ENCODE data around the gene EEF2. TPM values are rescaled to one million over a fixed set of nuclear protein-coding genes. Genes with fewer than 3 reads are reported as not detected.
A peak's percentile ranks its signal among the peaks of the same experiment; 100 is the strongest.

The EEF2 gene
- total RNA-seq, 1 donor from 2014 or later, result 4,276 TPM

DNA sequence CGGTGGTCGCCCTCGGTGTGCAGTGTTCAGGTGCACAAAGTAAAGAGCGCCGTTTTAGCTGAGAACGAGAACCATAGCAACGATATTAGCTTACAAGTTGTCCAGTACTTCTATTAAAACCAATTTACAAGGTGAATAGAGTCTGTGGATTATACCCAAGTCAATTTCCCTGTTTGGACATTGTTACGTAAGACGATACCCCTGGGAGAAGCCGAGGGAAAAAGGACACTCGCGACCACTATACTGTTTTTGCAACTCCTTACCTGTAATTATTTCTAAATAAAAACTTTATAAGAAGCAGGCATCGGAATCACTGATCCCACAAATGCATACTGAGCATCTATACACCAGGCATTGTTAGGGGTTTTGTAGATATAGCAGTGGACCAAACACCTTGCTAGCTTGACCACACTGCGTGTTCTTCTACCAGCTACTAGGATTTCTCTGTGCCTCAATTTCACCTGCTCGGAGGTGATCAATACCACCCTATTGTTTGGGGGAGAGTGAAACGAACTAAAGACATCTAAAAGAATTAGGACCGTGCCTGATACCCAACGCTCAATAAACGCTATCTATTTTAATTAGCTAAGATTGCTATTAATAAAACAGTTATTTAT lies 488 bp upstream of the EEF2 start:
- peak overlapping the region; percentile 57 to 82 (median 67) for H3K9ac ChIP-seq (ENCODE audit: low read depth in 1 of 3, low read length in 3 of 3)
- peaks cover 35 to 38% (median 36%) of the 10 kb centered on the region in 3 donors for H3K36me3 ChIP-seq (ENCODE audit: control insufficient read depth in 3 of 3, insufficient read depth in 3 of 3, low read length in 3 of 3)
- H3K4me1 ChIP-seq (ENCODE audit: control insufficient read depth in 3 of 3, insufficient read depth in 3 of 3, low read length in 3 of 3), result peaks cover 42 to 60% (median 50%) of the 10 kb centered on the region in 3 donors
- peak overlapping the region; percentile 98 for H3K27ac ChIP-seq (ENCODE audit: low read depth, low read length)
- no peaks in the 10 kb centered on the region for H3K27me3 ChIP-seq (ENCODE audit: control insufficient read depth in 3 of 3, insufficient read depth in 3 of 3, low read length in 3 of 3)
- no peaks in the 10 kb centered on the region for H3K9me3 ChIP-seq (ENCODE audit: control insufficient read depth in 3 of 3, low read length in 3 of 3)
- H3K4me3 ChIP-seq (ENCODE audit: low read length in 3 of 3), result peak overlapping the region; percentile 88 to 97 (median 95)

DNA sequence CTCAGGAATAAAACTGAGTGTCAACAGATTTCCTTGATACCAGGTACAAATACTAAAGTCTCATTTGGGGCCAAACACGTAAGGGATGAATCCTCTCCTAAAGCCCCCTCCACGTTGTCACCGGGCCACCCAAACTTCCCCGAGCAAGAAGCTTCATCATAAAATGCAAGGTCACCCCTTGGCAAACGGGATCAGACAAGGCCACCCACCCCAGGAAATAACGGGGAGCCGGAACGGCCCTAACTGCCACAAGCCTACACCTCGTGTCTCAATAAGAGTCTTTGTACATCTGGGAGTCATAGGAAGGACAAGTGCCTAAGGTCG lies 717 bp downstream of the EEF2 start:
- H3K27ac ChIP-seq (ENCODE audit: low read depth, low read length), result peak overlapping the region; percentile 98
- H3K27me3 ChIP-seq (ENCODE audit: control insufficient read depth in 3 of 3, insufficient read depth in 3 of 3, low read length in 3 of 3), result no peaks in the 10 kb centered on the region
- H3K36me3 ChIP-seq (ENCODE audit: control insufficient read depth in 3 of 3, insufficient read depth in 3 of 3, low read length in 3 of 3), result peaks cover 47 to 50% (median 48%) of the 10 kb centered on the region in 3 donors
- H3K4me1 ChIP-seq (ENCODE audit: control insufficient read depth in 3 of 3, insufficient read depth in 3 of 3, low read length in 3 of 3), result peaks cover 42 to 60% (median 52%) of the 10 kb centered on the region in 3 donors
- H3K9ac ChIP-seq (ENCODE audit: low read depth in 1 of 3, low read length in 3 of 3), result peak overlapping the region; percentile 91 to 93 (median 92)
- no peaks in the 10 kb centered on the region for H3K9me3 ChIP-seq (ENCODE audit: control insufficient read depth in 3 of 3, low read length in 3 of 3)
- peak overlapping the region; percentile 88 to 97 (median 95) for H3K4me3 ChIP-seq (ENCODE audit: low read length in 3 of 3)

DNA sequence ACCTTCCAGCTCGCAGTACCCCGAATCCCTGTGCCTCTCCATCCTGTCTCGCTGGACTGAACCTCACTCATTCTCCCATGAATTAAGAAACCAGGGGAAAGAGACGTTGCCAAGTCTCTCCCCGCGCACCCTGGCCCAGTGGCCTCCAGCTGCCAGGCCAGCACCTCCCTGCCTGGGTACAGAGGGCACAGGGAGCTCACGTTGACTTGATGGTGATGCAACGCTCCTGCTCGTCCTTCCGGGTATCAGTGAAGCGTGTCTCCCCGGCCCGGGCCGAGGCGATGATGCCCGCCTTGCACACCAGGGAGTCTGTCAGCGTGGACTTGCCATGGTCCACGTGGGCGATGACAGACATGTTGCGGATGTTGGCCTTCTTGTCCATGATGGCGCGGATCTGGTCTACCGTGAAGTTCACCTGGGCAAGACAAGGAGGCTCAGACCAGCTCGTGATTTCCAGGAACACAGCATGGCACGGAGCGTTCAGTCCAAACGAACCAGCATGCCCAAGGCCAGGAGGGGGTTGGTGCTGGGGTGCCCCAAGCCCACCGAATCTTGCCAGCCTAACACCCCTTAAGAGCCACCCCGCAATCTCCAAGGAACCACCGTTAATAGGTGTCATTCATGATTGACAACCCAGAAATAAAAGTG lies 1.2 kb downstream of the EEF2 start:
- peaks cover 42 to 60% (median 52%) of the 10 kb centered on the region in 3 donors for H3K4me1 ChIP-seq (ENCODE audit: control insufficient read depth in 3 of 3, insufficient read depth in 3 of 3, low read length in 3 of 3)
- H3K27ac ChIP-seq (ENCODE audit: low read depth, low read length), result peak overlapping the region; percentile 98
- H3K27me3 ChIP-seq (ENCODE audit: control insufficient read depth in 3 of 3, insufficient read depth in 3 of 3, low read length in 3 of 3), result no peaks in the 10 kb centered on the region
- H3K36me3 ChIP-seq (ENCODE audit: control insufficient read depth in 3 of 3, insufficient read depth in 3 of 3, low read length in 3 of 3), result peaks cover 52 to 55% (median 53%) of the 10 kb centered on the region in 3 donors
- peak overlapping the region; percentile 91 to 93 (median 92) for H3K9ac ChIP-seq (ENCODE audit: low read depth in 1 of 3, low read length in 3 of 3)
- H3K4me3 ChIP-seq (ENCODE audit: low read length in 3 of 3), result peak overlapping the region; percentile 88 to 97 (median 95)
- no peaks in the 10 kb centered on the region for H3K9me3 ChIP-seq (ENCODE audit: control insufficient read depth in 3 of 3, low read length in 3 of 3)

DNA sequence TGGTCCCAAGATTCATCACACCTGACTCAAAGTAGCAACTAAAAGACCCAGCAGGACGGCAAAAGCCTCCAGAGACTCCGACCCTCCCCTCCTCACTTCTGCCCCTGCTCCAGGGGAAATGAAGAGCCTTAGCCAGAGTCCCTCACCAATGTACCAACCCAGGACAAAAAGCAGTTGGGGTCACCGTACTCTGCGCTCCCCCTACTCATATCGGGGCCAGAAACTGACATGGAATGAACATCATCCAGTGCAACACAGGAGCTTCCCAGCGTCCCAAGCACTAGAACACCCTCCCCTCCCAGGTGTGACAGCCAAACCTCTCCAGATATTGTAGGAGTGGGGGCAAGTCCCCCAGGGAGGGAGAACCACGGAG lies 1.7 kb downstream of the EEF2 start:
- Histone ChIP-seq H3K4me3 (ENCODE audit: low read length in 3 of 3) (peak overlapping the region; percentile 88 to 97 (median 95)), H3K9ac (ENCODE audit: low read depth in 1 of 3, low read length in 3 of 3) (peak overlapping the region; percentile 91 to 93 (median 92)), H3K9me3 (ENCODE audit: control insufficient read depth in 3 of 3, low read length in 3 of 3) (no peaks in the 10 kb centered on the region), H3K27ac (ENCODE audit: low read depth, low read length) (peak overlapping the region; percentile 98), H3K36me3 (ENCODE audit: control insufficient read depth in 3 of 3, insufficient read depth in 3 of 3, low read length in 3 of 3) (peaks cover 54 to 58% (median 57%) of the 10 kb centered on the region in 3 donors), H3K27me3 (ENCODE audit: control insufficient read depth in 3 of 3, insufficient read depth in 3 of 3, low read length in 3 of 3) (no peaks in the 10 kb centered on the region), H3K4me1 (ENCODE audit: control insufficient read depth in 3 of 3, insufficient read depth in 3 of 3, low read length in 3 of 3) (peaks cover 42 to 60% (median 52%) of the 10 kb centered on the region in 3 donors)

DNA sequence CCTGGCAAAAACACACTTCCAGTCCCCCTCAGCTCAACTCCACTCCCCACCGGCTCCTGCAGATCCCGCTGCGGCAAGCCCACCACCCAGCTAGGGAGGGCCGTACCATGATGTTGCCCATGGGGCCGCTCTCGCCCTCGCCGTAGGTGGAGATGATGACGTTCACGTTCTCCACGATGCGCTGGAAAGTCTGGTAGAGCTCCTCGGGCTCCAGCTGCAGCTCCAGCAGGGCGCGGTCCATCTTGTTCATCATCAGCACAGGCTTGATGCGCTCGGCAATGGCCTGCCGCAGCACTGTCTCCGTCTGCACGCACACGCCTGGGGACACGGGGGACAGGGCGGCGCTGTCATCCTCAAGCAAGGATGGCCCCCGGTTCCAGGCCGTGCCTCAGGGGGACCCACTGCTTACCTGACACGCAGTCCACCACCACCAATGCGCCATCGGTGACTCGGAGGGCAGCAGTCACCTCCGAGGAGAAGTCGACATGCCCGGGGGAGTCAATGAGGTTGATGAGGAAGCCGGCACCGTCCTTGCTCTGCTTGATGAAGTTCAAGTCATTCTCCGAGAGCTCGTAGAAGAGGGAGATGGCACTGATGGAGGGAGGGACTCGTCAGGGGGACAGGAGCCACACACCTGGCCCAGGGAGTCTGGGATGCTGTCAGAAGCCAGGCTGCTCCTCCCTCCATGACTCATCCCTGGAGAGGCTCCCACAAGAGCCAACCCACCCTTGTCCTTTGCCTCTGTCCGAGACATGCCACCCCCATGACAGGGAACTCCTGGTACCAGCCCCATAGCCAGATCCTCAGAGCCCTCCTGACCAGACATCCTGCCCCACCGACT lies 2.3 kb downstream of the EEF2 start:
- Histone ChIP-seq H3K9ac (ENCODE audit: low read depth in 1 of 3, low read length in 3 of 3) (peak overlapping the region in 1 of 3 donors; percentile 92), H3K4me1 (ENCODE audit: control insufficient read depth in 3 of 3, insufficient read depth in 3 of 3, low read length in 3 of 3) (peaks cover 42 to 60% (median 49%) of the 10 kb centered on the region in 3 donors), H3K9me3 (ENCODE audit: control insufficient read depth in 3 of 3, low read length in 3 of 3) (no peaks in the 10 kb centered on the region), H3K4me3 (ENCODE audit: low read length in 3 of 3) (peak overlapping the region; percentile 88 to 97 (median 95)), H3K36me3 (ENCODE audit: control insufficient read depth in 3 of 3, insufficient read depth in 3 of 3, low read length in 3 of 3) (peaks cover 59 to 64% (median 63%) of the 10 kb centered on the region in 3 donors), H3K27me3 (ENCODE audit: control insufficient read depth in 3 of 3, insufficient read depth in 3 of 3, low read length in 3 of 3) (no peaks in the 10 kb centered on the region), H3K27ac (ENCODE audit: low read depth, low read length) (peak overlapping the region; percentile 98)

DNA sequence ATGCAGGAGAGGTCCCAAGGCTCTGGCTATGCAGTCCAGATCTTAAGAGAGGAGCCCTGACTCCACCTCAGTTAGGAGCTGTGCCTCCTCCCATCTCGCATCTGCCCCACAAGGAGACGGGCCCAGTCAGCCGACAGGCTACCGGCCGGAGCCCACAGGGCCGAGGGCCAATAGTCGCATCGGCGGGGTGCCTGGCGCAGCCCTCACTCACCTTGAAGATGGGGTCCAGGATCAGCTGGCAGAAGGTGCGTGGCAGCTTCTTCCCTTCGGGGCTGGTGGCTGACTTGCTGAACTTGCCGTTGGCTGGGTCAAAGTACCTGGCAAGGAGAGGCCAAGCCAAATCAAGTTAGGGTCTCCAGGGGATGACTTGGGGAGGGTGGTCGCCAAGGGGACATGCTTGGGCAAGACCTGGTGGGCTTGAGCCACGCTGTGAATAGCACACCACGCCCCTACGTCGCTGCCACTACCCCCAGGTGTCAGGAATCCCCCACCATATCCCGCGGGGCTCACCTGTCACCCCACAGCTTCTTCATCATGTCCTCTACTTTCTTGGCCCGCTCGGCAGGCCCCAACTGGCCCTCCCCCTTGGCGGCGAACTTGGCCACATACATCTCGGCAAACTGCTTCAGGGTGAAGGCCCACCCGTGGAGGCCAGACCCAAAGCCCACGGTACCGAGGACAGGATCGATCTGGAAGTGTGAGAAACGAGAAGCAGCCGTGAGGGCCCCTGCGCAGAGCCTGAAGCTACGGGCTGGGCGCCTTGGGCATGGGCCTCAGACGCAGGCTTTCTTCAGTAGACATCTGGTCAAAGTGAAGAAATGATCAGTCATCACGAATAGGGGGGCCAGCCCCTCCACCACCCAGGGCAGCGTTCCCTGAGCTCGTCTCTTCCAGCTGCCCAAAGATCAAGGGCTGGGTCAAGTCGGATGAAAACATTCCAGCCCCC lies 3.3 kb downstream of the EEF2 start:
- Histone ChIP-seq H3K36me3 (ENCODE audit: control insufficient read depth in 3 of 3, insufficient read depth in 3 of 3, low read length in 3 of 3) (peaks cover 68 to 73% (median 72%) of the 10 kb centered on the region in 3 donors), H3K27ac (ENCODE audit: low read depth, low read length) (peak overlapping the region; percentile 1), H3K27me3 (ENCODE audit: control insufficient read depth in 3 of 3, insufficient read depth in 3 of 3, low read length in 3 of 3) (no peaks in the 10 kb centered on the region), H3K4me3 (ENCODE audit: low read length in 3 of 3) (no peak overlapping the region), H3K9ac (ENCODE audit: low read depth in 1 of 3, low read length in 3 of 3) (peak overlapping the region in 1 of 3 donors; percentile 33), H3K9me3 (ENCODE audit: control insufficient read depth in 3 of 3, low read length in 3 of 3) (no peaks in the 10 kb centered on the region), H3K4me1 (ENCODE audit: control insufficient read depth in 3 of 3, insufficient read depth in 3 of 3, low read length in 3 of 3) (peaks cover 35 to 58% (median 46%) of the 10 kb centered on the region in 3 donors)

DNA sequence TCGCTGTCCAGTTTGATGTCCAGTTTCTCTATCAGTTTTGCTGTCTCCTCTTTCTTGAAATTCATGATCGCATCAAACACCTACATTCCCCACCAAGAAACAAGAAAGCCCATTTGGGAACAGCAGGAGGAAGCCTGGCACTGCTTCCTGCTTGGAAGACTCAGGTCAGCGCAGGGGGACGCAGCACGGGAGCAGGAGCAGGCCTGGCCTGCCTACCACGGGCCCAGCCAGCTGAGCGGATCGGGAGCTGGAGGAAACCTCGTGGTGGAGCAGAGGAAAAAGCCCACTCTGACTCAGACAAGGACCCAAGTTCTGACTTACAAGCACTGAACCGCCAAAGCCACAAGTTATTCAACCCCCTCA lies 3.9 kb downstream of the EEF2 start:
- Histone ChIP-seq H3K9ac (ENCODE audit: low read depth in 1 of 3, low read length in 3 of 3) (peak overlapping the region in 2 of 3 donors; percentile 14 to 25), H3K27ac (ENCODE audit: low read depth, low read length) (peak overlapping the region; percentile 1), H3K4me1 (ENCODE audit: control insufficient read depth in 3 of 3, insufficient read depth in 3 of 3, low read length in 3 of 3) (peaks cover 29 to 52% (median 45%) of the 10 kb centered on the region in 3 donors), H3K27me3 (ENCODE audit: control insufficient read depth in 3 of 3, insufficient read depth in 3 of 3, low read length in 3 of 3) (no peaks in the 10 kb centered on the region), H3K9me3 (ENCODE audit: control insufficient read depth in 3 of 3, low read length in 3 of 3) (no peaks in the 10 kb centered on the region), H3K4me3 (ENCODE audit: low read length in 3 of 3) (no peak overlapping the region), H3K36me3 (ENCODE audit: control insufficient read depth in 3 of 3, insufficient read depth in 3 of 3, low read length in 3 of 3) (peaks cover 75 to 79% (median 79%) of the 10 kb centered on the region in 3 donors)

DNA sequence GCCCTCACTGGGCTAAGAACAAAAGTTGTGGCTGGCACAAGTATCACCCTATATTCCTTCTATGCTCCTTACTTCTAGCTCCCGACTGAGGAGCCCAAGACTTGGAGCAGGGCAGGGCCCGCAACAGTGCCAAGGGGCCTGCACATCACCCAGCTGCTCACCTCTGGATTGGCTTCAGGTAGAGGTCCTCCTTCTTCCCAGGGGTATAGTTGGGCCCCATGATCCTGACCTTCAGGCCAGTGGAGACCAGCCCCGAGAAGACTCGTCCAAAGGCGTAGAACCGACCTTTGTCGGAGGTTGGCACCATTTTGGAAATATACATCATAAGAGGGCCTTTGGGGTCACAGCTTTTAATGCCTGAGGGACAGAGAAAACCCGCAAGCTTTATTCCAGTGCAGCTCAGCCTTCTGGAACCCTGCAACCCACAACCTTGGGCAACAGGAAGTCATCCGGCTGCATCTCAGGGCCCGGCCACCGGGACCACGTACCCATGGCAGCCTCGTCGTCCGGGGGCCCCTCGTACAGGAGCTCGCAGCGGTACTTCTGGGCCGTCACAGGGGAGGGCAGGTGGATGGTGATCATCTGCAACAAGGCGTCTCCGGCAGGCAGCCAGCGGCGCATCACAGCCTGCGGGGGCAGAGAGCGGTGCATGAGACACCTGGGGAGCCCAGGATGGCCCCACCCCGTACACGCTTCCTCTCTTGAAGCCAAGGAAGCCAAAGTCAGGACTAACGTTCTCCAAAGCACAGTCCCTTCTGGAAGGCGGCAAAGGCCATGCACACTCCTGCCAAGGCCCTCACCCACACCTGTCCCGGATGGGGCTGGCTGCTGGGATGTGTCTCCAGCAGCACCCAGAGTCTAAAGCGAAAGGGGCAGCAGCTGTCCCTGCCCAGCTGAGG lies 4.7 kb downstream of the EEF2 start:
- H3K9ac ChIP-seq (ENCODE audit: low read depth in 1 of 3, low read length in 3 of 3), result peak overlapping the region in 1 of 3 donors; percentile 14
- H3K36me3 ChIP-seq (ENCODE audit: control insufficient read depth in 3 of 3, insufficient read depth in 3 of 3, low read length in 3 of 3), result peaks cover 81 to 85% (median 85%) of the 10 kb centered on the region in 3 donors

More for the DNA sequence above, 4.7 kb downstream of the EEF2 start:
- Histone ChIP-seq H3K4me3 (ENCODE audit: low read length in 3 of 3) (no peak overlapping the region), H3K9me3 (ENCODE audit: control insufficient read depth in 3 of 3, low read length in 3 of 3) (no peaks in the 10 kb centered on the region), H3K4me1 (ENCODE audit: control insufficient read depth in 3 of 3, insufficient read depth in 3 of 3, low read length in 3 of 3) (peaks cover 21 to 45% (median 41%) of the 10 kb centered on the region in 3 donors), H3K27ac (ENCODE audit: low read depth, low read length) (no peak overlapping the region), H3K27me3 (ENCODE audit: control insufficient read depth in 3 of 3, insufficient read depth in 3 of 3, low read length in 3 of 3) (no peaks in the 10 kb centered on the region)
